Panc1 (cell line): ENCODE data around the gene ROR1. TPM values are rescaled to one million over a fixed set of nuclear protein-coding genes. Genes with fewer than 3 reads are reported as not detected.

ENCODE experiments used
- ATAC-seq: fragments of 200-7000 bp; cut with Tn5 transposase; 2 replicates; pipeline ENCODE4 v1.9.1; 2020; ENCODE audit warnings: mild to moderate bottlenecking, moderate library complexity
- BruUV-seq: library from RNA; stranded (reverse); fragments of 400-500 nt; replicated peaks from 2 replicates; lab custom pipeline; 2021; lab: Mats Ljungman, UMichigan
- CTCF ChIA-PET: fragments of 300-600 bp; sonication (Branson Sonifier 250); formaldehyde crosslinking; loops from one replicate; lab custom pipeline; 2022; ENCODE audit warnings: antibody characterized with exemption; lab: Charles Lee
- POLR2A ChIA-PET: fragments of 300-600 bp; sonication (Branson Sonifier 250); formaldehyde crosslinking; loops from one replicate; lab custom pipeline; 2022; ENCODE audit warnings: antibody characterized with exemption; lab: Charles Lee
- DNase-seq: peaks from one replicate; pipeline ENCODE4 v3.0.0-alpha.2; 2010; ENCODE audit warnings: low read depth, low spot score
- H3K27ac ChIP-seq: 2 replicates; pipeline ENCODE4 v1.5.1; 2011; ENCODE audit warnings: mild to moderate bottlenecking, low read length, inconsistent platforms
- H3K27me3 ChIP-seq: fragments of 200-500 bp; sonication (Bioruptor generic); 2 replicates; pipeline ENCODE4 v1.6.0; 2014; ENCODE audit warnings: low read length, inconsistent platforms; ENCODE audit not compliant: control insufficient read depth, insufficient read depth
- H3K36me3 ChIP-seq: fragments of 200-500 bp; sonication (Bioruptor generic); 2 replicates; pipeline ENCODE4 v1.5.1; 2014; ENCODE audit warnings: inconsistent platforms, mild to moderate bottlenecking, low read length, moderate library complexity; ENCODE audit not compliant: control insufficient read depth, insufficient read depth
- H3K4me1 ChIP-seq: 2 replicates; pipeline ENCODE4 v1.5.1; 2011; ENCODE audit warnings: inconsistent platforms, mild to moderate bottlenecking, low read length, moderate library complexity; ENCODE audit not compliant: control insufficient read depth, insufficient read depth
- H3K4me3 ChIP-seq, 2 experiments: 2 replicates each; pipeline ENCODE4 v1.5.1; 2011 to 2012; ENCODE audit warnings: low read depth in 2 of 2, low read length in 2 of 2, mild to moderate bottlenecking in 2 of 2, inconsistent platforms in 1 of 2, moderate library complexity in 1 of 2
- H3K9me3 ChIP-seq: fragments of 200-500 bp; sonication (Bioruptor generic); 2 replicates; pipeline ENCODE4 v1.5.1; 2014; ENCODE audit warnings: low read depth, mild to moderate bottlenecking, inconsistent platforms, low read length, moderate library complexity; ENCODE audit not compliant: control insufficient read depth, insufficient read depth
- CTCF ChIP-seq: fragments of 450-650 bp; IDR thresholded peaks from 2 replicates; pipeline ENCODE4 v1.5.1; 2017; ENCODE audit warnings: mild to moderate bottlenecking
- POLR2AphosphoS5 ChIP-seq: IDR thresholded peaks from 2 replicates; pipeline ENCODE4 v1.6.1; 2012; ENCODE audit warnings: mild to moderate bottlenecking, low read depth, low read length, moderate library complexity
- SIN3A ChIP-seq: IDR thresholded peaks from 2 replicates; pipeline ENCODE4 v1.6.1; 2012; ENCODE audit warnings: low read depth, mild to moderate bottlenecking, low read length, moderate library complexity, borderline replicate concordance; ENCODE audit not compliant: insufficient read depth
- TCF7L2 ChIP-seq: IDR thresholded peaks from 2 replicates; pipeline ENCODE4 v1.6.1; 2011; ENCODE audit warnings: mild to moderate bottlenecking, low read depth, low read length, inconsistent platforms
- in situ Hi-C: cut with HindIII; loops from 2 replicates; pipeline ENCODE4 v1.10.0; 2016; ENCODE audit warnings: low sequenced_read_pairs, low pct_unique_long_range_greater_than_20kb
- intact Hi-C: fragments of 100-400 bp; cut with micrococcal nuclease; formaldehyde crosslinking; loops from one replicate; pipeline ENCODE4 v1.10.0; 2022; ENCODE audit not compliant: unreplicated experiment
- total RNA-seq: library from RNA; stranded (reverse); gene quantifications from one replicate; pipeline ENCODE4 v1.2.1, GENCODE V29; 2021; ENCODE audit not compliant: unreplicated experiment
- TF ChIP-seq, protein P1 (sequence below), 2 experiments: IDR thresholded peaks; 2 replicates each; pipeline ENCODE4 v1.6.1; 2011 to 2012; ENCODE audit warnings: low read depth in 2 of 2, control low read depth in 1 of 2, low read length in 1 of 2, mild to moderate bottlenecking in 1 of 2, moderate library complexity in 1 of 2; ENCODE audit not compliant: insufficient read depth in 1 of 2

Gene ROR1
- total RNA-seq, 1 experiment from 2014 or later = 19.3 TPM

DNA sequence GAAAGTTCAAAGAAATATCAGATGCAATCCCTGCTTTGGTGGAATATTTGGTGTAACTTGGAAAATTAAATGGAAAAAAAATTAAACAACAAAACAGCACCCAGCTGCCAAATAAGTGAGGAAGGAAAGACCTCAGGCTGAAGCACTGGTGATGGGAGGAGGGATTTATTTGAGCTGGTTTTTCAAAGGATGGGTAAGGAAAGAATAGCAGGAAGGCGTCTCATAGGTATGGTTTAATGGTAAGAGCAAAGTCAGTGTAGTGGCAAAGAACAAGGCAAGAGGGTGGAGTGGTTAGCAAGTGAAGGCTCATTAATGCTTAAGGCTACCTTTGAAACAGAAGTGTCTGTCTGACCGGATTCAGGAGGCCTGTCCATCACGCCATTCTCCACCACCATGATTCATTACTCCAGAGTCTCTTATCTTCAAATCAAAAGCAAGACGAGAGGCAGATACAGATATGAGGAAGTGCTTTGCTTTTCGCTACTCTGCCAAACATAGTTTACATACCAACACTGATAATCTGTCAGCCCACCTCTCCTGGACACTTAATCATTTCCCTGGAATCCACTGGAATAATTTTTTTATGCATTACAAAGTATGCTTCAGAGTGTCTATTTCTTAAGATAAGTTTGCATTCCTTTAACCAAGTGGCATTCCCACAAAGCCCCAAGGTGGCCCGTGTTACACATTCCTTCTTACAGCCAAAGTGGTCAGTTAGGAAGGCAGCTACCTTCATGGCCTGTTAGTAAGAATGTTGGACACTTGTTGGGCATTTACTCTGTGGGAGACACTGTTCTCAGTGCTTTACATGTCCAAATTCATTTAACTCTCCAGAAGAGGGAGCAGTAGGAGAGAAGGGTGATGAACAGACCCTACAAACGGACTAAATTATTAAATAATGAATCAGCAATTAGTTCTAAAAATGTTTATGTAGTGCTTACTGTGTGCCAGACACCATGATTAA lies 146.6 kb downstream of the ROR1 start:
- ChIA-PET CTCF (interaction anchor here (0.6 kb wide), 1 partner anchor 18 kb away, joined by 3 read pairs; no protein-coding TSS in a partner anchor), POLR2A (no interaction called here)
- TF ChIP-seq CTCF = peak; percentile 52
- no peak for TF ChIP-seq SIN3A
- peaks cover 44% of the 10 kb centered on the region for H3K4me1 ChIP-seq
- in situ Hi-C loops = no loop called here
- H3K9me3 ChIP-seq = no peaks in the 10 kb centered on the region
- BruUV-seq = no TSS peak
- H3K36me3 ChIP-seq = no peaks in the 10 kb centered on the region
- no peaks in the 10 kb centered on the region for H3K27me3 ChIP-seq
- H3K4me3 ChIP-seq = no peak overlapping the region
- DNase-seq = no peak
- ATAC-seq = peak; percentile 81
- intact Hi-C loops = loop anchor here (5.0 kb wide), 1 partner anchor 217 kb away; no protein-coding TSS in a partner anchor
- peak overlapping the region; percentile 2 for H3K27ac ChIP-seq

DNA sequence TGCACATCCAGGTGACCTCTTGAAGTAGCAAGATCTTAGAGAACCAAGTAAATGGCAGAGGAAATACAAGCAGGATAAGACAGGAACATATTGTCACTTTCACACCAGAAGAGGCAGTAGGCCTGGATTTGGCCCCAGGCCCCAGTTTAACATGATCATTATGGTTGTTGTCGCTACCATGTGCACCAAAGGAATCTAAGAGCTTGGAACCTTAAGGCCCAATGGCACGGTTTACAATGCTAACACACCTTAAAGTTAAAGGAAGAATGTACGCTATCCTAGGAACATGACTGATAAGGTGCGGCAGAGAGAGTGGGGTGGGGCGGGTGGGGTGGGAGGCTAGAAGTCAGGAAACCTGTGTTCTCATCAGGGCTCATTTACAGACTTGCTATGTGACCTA lies 147.5 kb downstream of the ROR1 start:
- no peaks in the 10 kb centered on the region for H3K9me3 ChIP-seq
- CTCF ChIA-PET = interaction anchor here (0.5 to 0.6 kb wide), 2 partner anchors 215 to 1260 kb away, joined by 3 read pairs; no protein-coding TSS in a partner anchor
- no peak for TF ChIP-seq POLR2AphosphoS5
- POLR2A ChIA-PET = no interaction called here
- BruUV-seq = no TSS peak
- in situ Hi-C loops = no loop called here
- H3K27me3 ChIP-seq = no peaks in the 10 kb centered on the region
- DNase-seq = no peak
- peak overlapping the region; percentile 2 for H3K27ac ChIP-seq
- no peaks in the 10 kb centered on the region for H3K36me3 ChIP-seq
- H3K4me1 ChIP-seq = peaks cover 44% of the 10 kb centered on the region
- H3K4me3 ChIP-seq = no peak overlapping the region
- no peak for ATAC-seq
- intact Hi-C loops = loop anchor here (5.0 kb wide), 1 partner anchor 216 kb away; no protein-coding TSS in a partner anchor

DNA sequence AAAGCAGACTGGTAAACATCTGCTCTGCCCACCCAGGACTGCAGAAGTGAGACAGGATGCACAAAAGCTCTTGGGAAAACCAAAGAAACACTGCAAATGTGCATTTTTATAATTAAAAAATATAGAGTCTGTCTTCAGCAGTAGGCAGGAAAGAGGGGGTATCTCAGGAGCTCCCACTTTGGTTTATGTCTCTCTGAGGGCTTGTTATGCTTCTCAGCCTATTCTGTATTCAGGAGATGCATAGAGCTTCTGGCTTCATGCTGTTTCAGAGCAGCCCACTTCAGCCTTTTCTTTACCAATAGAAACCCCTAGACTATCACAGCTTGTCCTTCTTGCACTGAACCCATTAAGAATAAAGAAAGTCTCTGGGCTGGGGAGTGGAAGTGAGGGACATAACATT lies 148.0 kb downstream of the ROR1 start:
- peak overlapping the region; percentile 59; the same call in 1 of the 2 replicates for H3K27ac ChIP-seq
- no TSS peak for BruUV-seq
- in situ Hi-C loops = no loop called here

More for the DNA sequence above, 148.0 kb downstream of the ROR1 start:
- H3K4me3 ChIP-seq = no peak overlapping the region
- H3K9me3 ChIP-seq = no peaks in the 10 kb centered on the region
- CTCF ChIA-PET = interaction anchor here (0.5 to 0.6 kb wide), 2 partner anchors 214 to 1261 kb away, joined by 3 read pairs; no protein-coding TSS in a partner anchor
- TF ChIP-seq, protein P1, sequence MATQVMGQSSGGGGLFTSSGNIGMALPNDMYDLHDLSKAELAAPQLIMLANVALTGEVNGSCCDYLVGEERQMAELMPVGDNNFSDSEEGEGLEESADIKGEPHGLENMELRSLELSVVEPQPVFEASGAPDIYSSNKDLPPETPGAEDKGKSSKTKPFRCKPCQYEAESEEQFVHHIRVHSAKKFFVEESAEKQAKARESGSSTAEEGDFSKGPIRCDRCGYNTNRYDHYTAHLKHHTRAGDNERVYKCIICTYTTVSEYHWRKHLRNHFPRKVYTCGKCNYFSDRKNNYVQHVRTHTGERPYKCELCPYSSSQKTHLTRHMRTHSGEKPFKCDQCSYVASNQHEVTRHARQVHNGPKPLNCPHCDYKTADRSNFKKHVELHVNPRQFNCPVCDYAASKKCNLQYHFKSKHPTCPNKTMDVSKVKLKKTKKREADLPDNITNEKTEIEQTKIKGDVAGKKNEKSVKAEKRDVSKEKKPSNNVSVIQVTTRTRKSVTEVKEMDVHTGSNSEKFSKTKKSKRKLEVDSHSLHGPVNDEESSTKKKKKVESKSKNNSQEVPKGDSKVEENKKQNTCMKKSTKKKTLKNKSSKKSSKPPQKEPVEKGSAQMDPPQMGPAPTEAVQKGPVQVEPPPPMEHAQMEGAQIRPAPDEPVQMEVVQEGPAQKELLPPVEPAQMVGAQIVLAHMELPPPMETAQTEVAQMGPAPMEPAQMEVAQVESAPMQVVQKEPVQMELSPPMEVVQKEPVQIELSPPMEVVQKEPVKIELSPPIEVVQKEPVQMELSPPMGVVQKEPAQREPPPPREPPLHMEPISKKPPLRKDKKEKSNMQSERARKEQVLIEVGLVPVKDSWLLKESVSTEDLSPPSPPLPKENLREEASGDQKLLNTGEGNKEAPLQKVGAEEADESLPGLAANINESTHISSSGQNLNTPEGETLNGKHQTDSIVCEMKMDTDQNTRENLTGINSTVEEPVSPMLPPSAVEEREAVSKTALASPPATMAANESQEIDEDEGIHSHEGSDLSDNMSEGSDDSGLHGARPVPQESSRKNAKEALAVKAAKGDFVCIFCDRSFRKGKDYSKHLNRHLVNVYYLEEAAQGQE (IDR thresholded peaks at IDR 0.05; ENCODE audit: insufficient read depth in 1 of 2, low read depth in 2 of 2, low read length in 1 of 2) = no peak
- TF ChIP-seq TCF7L2 (no peak), CTCF (no peak), SIN3A (no peak), POLR2AphosphoS5 (no peak)
- intact Hi-C loops = loop anchor here (5.0 kb wide), 1 partner anchor 215 kb away; no protein-coding TSS in a partner anchor
- no peaks in the 10 kb centered on the region for H3K36me3 ChIP-seq
- ATAC-seq (no peak), DNase-seq (no peak)
- peaks cover 44% of the 10 kb centered on the region for H3K4me1 ChIP-seq
- POLR2A ChIA-PET = no interaction called here
- no peaks in the 10 kb centered on the region for H3K27me3 ChIP-seq
